Activated naive CD8-positive, alpha-beta T cell treated with anti-CD3 and anti-CD28 coated beads, Interleukin-2, amount 10 ng/mL, durations not matched to agents 7 days and 5 days (primary cell): ENCODE measurements around the gene ERBB4. TPM values are rescaled to one million over a fixed set of nuclear protein-coding genes. Genes with fewer than 3 reads are reported as not detected.

Source experiments
- ATAC-seq: fragments of 150-1000 bp; cut with Tn5 transposase; one replicate; pipeline ENCODE4 v1.10.0; 2021; ENCODE audit warnings: low read depth, moderate library complexity
- POLR2A ChIA-PET: fragments of 350-600 bp; sonication (Branson Sonifier 250); formaldehyde crosslinking; loops from one replicate; lab custom pipeline; 2021; ENCODE audit warnings: antibody characterized with exemption; lab: Charles Lee
- DNase-seq: peaks from one replicate; pipeline ENCODE4 v3.0.0; 2021
- H3K27ac Mint-ChIP-seq: one replicate; pipeline ENCODE4 v1.8.0; 2022; ENCODE audit warnings: mild to moderate bottlenecking, mixed read lengths
- H3K27me3 Mint-ChIP-seq: one replicate; pipeline ENCODE4 v1.8.0; 2022; ENCODE audit warnings: mild to moderate bottlenecking, moderate library complexity, mixed read lengths
- H3K36me3 Mint-ChIP-seq: one replicate; pipeline ENCODE4 v1.8.0; 2021; ENCODE audit warnings: mild to moderate bottlenecking, mixed read lengths
- H3K4me1 Mint-ChIP-seq: one replicate; pipeline ENCODE4 v1.8.0; 2021; ENCODE audit warnings: mixed read lengths
- H3K4me3 Mint-ChIP-seq: one replicate; pipeline ENCODE4 v1.8.0; 2022; ENCODE audit warnings: mild to moderate bottlenecking, moderate library complexity, mixed read lengths
- H3K9me3 Mint-ChIP-seq: one replicate; pipeline ENCODE4 v1.8.0; 2021; ENCODE audit warnings: mixed read lengths
- total RNA-seq, 2 experiments: library from RNA; stranded (reverse); gene quantifications; one replicate each; pipeline ENCODE4 v1.2.3, GENCODE V29; 2021

Gene ERBB4
- total RNA-seq, 2 experiments from 2014 or later: not detected

- no peaks in the 10 kb centered on the region for H3K4me1 Mint-ChIP-seq
- H3K27me3 Mint-ChIP-seq: no peaks in the 10 kb centered on the region
- no peak overlapping the region for H3K27ac Mint-ChIP-seq
- H3K9me3 Mint-ChIP-seq: peaks cover 6% of the 10 kb centered on the region
- POLR2A ChIA-PET: no interaction called here
- H3K4me3 Mint-ChIP-seq: no peak overlapping the region
- ATAC-seq (no peak), DNase-seq (no peak)
- no peaks in the 10 kb centered on the region for H3K36me3 Mint-ChIP-seq
These were observed 364.7 kb downstream of the ERBB4 start for GRCh38 chr2:212173756-212174510.

- H3K27me3 Mint-ChIP-seq: no peaks in the 10 kb centered on the region
- POLR2A ChIA-PET: no interaction called here
- no peak overlapping the region for H3K4me3 Mint-ChIP-seq
- H3K9me3 Mint-ChIP-seq: peaks cover 6% of the 10 kb centered on the region
- no peaks in the 10 kb centered on the region for H3K4me1 Mint-ChIP-seq
- ATAC-seq (no peak), DNase-seq (no peak)
- no peak overlapping the region for H3K27ac Mint-ChIP-seq
- no peaks in the 10 kb centered on the region for H3K36me3 Mint-ChIP-seq
These were observed 365.3 kb downstream of the ERBB4 start for GRCh38 chr2:212173331-212173730.

GRCh38 chr2:212170382-212170781, 368.2 kb downstream of the ERBB4 start:
- Mint-ChIP-seq H3K27me3 (no peaks in the 10 kb centered on the region), H3K4me1 (no peaks in the 10 kb centered on the region), H3K27ac (no peak overlapping the region), H3K9me3 (peaks cover 8% of the 10 kb centered on the region), H3K4me3 (no peak overlapping the region), H3K36me3 (no peaks in the 10 kb centered on the region)
- no peak for ATAC-seq
- DNase-seq: no peak
- POLR2A ChIA-PET: no interaction called here

- Mint-ChIP-seq H3K36me3 (no peaks in the 10 kb centered on the region), H3K27ac (no peak overlapping the region), H3K4me3 (no peak overlapping the region), H3K9me3 (no peaks in the 10 kb centered on the region), H3K27me3 (no peaks in the 10 kb centered on the region), H3K4me1 (no peaks in the 10 kb centered on the region)
- DNase-seq: no peak
- POLR2A ChIA-PET: no interaction called here
- no peak for ATAC-seq
These were observed 380.5 kb downstream of the ERBB4 start for GRCh38 chr2:212158081-212158480.

- ATAC-seq (no peak), DNase-seq (no peak)
- Mint-ChIP-seq H3K9me3 (no peaks in the 10 kb centered on the region), H3K27ac (no peak overlapping the region), H3K4me1 (no peaks in the 10 kb centered on the region), H3K27me3 (no peaks in the 10 kb centered on the region), H3K4me3 (no peak overlapping the region), H3K36me3 (no peaks in the 10 kb centered on the region)
- POLR2A ChIA-PET: no interaction called here
These were observed 381.6 kb downstream of the ERBB4 start for GRCh38 chr2:212157012-212157411.

GRCh38 chr2:212156088-212156487, 382.5 kb downstream of the ERBB4 start:
- Mint-ChIP-seq H3K27me3 (no peaks in the 10 kb centered on the region), H3K4me3 (no peak overlapping the region), H3K9me3 (no peaks in the 10 kb centered on the region), H3K36me3 (no peaks in the 10 kb centered on the region), H3K4me1 (no peaks in the 10 kb centered on the region), H3K27ac (no peak overlapping the region)
- POLR2A ChIA-PET: no interaction called here
- no peak for DNase-seq
- no peak for ATAC-seq

GRCh38 chr2:212154477-212154878, 384.1 kb downstream of the ERBB4 start:
- Mint-ChIP-seq H3K36me3 (no peaks in the 10 kb centered on the region), H3K27ac (no peak overlapping the region), H3K4me1 (no peaks in the 10 kb centered on the region), H3K4me3 (no peak overlapping the region), H3K27me3 (no peaks in the 10 kb centered on the region), H3K9me3 (no peaks in the 10 kb centered on the region)
- DNase-seq (no peak), ATAC-seq (no peak)
- POLR2A ChIA-PET: no interaction called here

GRCh38 chr2:212153923-212154322, 384.7 kb downstream of the ERBB4 start:
- H3K27me3 Mint-ChIP-seq: no peaks in the 10 kb centered on the region
- H3K36me3 Mint-ChIP-seq: no peaks in the 10 kb centered on the region
- no peaks in the 10 kb centered on the region for H3K4me1 Mint-ChIP-seq
- no peak overlapping the region for H3K27ac Mint-ChIP-seq
- no peak overlapping the region for H3K4me3 Mint-ChIP-seq
- no peak for ATAC-seq
- no peaks in the 10 kb centered on the region for H3K9me3 Mint-ChIP-seq
- DNase-seq: no peak
- POLR2A ChIA-PET: no interaction called here

GRCh38 chr2:212147921-212148513, 390.6 kb downstream of the ERBB4 start:
- ATAC-seq (no peak), DNase-seq (no peak)
- H3K9me3 Mint-ChIP-seq: no peaks in the 10 kb centered on the region
- H3K27ac Mint-ChIP-seq: no peak overlapping the region
- no peak overlapping the region for H3K4me3 Mint-ChIP-seq
- H3K4me1 Mint-ChIP-seq: no peaks in the 10 kb centered on the region
- POLR2A ChIA-PET: no interaction called here
- no peaks in the 10 kb centered on the region for H3K36me3 Mint-ChIP-seq
- H3K27me3 Mint-ChIP-seq: no peaks in the 10 kb centered on the region

GRCh38 chr2:212146416-212146815, 392.2 kb downstream of the ERBB4 start:
- Mint-ChIP-seq H3K4me1 (no peaks in the 10 kb centered on the region), H3K4me3 (no peak overlapping the region), H3K27me3 (no peaks in the 10 kb centered on the region), H3K36me3 (no peaks in the 10 kb centered on the region), H3K27ac (no peak overlapping the region), H3K9me3 (no peaks in the 10 kb centered on the region)
- no peak for DNase-seq
- POLR2A ChIA-PET: no interaction called here
- ATAC-seq: no peak

GRCh38 chr2:212145121-212145520, 393.5 kb downstream of the ERBB4 start:
- ATAC-seq (no peak), DNase-seq (no peak)
- Mint-ChIP-seq H3K9me3 (no peaks in the 10 kb centered on the region), H3K4me3 (no peak overlapping the region), H3K36me3 (no peaks in the 10 kb centered on the region), H3K4me1 (no peaks in the 10 kb centered on the region), H3K27ac (no peak overlapping the region), H3K27me3 (no peaks in the 10 kb centered on the region)
- POLR2A ChIA-PET: no interaction called here

- ATAC-seq: no peak
- Mint-ChIP-seq H3K4me1 (no peaks in the 10 kb centered on the region), H3K36me3 (no peaks in the 10 kb centered on the region), H3K27me3 (no peaks in the 10 kb centered on the region), H3K4me3 (no peak overlapping the region), H3K9me3 (no peaks in the 10 kb centered on the region), H3K27ac (no peak overlapping the region)
- POLR2A ChIA-PET: no interaction called here
- no peak for DNase-seq
These were observed 396.0 kb downstream of the ERBB4 start for GRCh38 chr2:212142631-212143030.

- H3K9me3 Mint-ChIP-seq: no peaks in the 10 kb centered on the region
- H3K4me3 Mint-ChIP-seq: no peak overlapping the region
- ATAC-seq (no peak), DNase-seq (no peak)
- H3K4me1 Mint-ChIP-seq: no peaks in the 10 kb centered on the region
- no peak overlapping the region for H3K27ac Mint-ChIP-seq
- POLR2A ChIA-PET: no interaction called here
- no peaks in the 10 kb centered on the region for H3K27me3 Mint-ChIP-seq
- no peaks in the 10 kb centered on the region for H3K36me3 Mint-ChIP-seq
These were observed 397.1 kb downstream of the ERBB4 start for GRCh38 chr2:212141499-212141898.

GRCh38 chr2:212136216-212136795, 402.3 kb downstream of the ERBB4 start:
- H3K4me1 Mint-ChIP-seq: no peaks in the 10 kb centered on the region
- H3K9me3 Mint-ChIP-seq: no peaks in the 10 kb centered on the region
- no peak for DNase-seq
- H3K27ac Mint-ChIP-seq: no peak overlapping the region
- POLR2A ChIA-PET: no interaction called here
- no peak overlapping the region for H3K4me3 Mint-ChIP-seq
- no peak for ATAC-seq
- no peaks in the 10 kb centered on the region for H3K27me3 Mint-ChIP-seq
- no peaks in the 10 kb centered on the region for H3K36me3 Mint-ChIP-seq
